GM18861 (cell line): ENCODE measurements around the gene NIPAL3.
"Not testable (repeated sequence)": the region's sequence is repeated elsewhere in the genome, so short reads cannot be mapped to it uniquely, and the experiment has no call there.

Experiments used
- ATAC-seq: cut with Tn5 transposase; IDR thresholded peaks from one replicate; pipeline ENCODE4 v1.9.1; 2021; ENCODE audit not compliant: unreplicated experiment

The NIPAL3 gene

GRCh38 chr1:24421502-24421901 is 5.9 kb downstream of the NIPAL3 start:
- no peak for ATAC-seq

- ATAC-seq = no peak
These were observed 8.6 kb downstream of the NIPAL3 start for GRCh38 chr1:24424207-24424606.

DNA sequence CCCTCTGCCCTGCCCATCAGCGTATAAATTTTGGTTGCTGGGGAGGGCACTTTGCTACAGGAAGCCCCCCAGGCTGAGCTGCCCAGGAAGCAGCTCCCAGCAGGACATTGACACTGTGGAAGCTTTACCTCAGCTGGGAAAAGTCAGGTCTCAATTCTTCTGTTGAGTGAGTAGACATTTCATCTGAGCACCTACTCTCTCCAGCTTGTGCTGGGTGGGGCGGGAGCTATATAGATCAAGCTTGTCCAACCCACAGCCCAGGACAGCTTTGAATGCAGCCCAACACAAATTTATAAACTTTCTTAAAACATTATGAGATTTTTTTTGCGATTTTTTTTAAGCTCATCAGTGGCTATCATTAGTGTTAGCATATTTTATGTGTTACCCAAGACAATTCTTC is 9.4 kb downstream of the NIPAL3 start:
- no peak for ATAC-seq

- no peak for ATAC-seq
These were observed 9.8 kb downstream of the NIPAL3 start for GRCh38 chr1:24425441-24425840.

- no peak for ATAC-seq
These were observed 10.3 kb downstream of the NIPAL3 start for GRCh38 chr1:24425922-24426321.

- no peak for ATAC-seq
These were observed 11.3 kb downstream of the NIPAL3 start for GRCh38 chr1:24426744-24427544.

DNA sequence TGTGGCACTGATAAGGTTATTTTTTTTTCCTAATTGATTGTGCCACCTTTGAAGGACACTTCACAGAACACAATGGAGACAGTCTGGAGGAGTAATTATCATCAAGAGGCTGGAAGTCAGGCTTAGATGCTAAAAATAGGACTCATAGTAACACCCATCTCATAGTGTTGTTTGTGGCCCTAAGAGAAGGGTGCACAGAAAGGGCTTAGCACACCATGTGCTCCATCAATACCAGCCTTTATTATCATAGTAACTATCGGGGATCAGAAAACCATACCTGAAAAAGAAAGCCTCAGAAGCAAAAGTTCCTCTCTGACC is 11.9 kb downstream of the NIPAL3 start:
- ATAC-seq = no peak

DNA sequence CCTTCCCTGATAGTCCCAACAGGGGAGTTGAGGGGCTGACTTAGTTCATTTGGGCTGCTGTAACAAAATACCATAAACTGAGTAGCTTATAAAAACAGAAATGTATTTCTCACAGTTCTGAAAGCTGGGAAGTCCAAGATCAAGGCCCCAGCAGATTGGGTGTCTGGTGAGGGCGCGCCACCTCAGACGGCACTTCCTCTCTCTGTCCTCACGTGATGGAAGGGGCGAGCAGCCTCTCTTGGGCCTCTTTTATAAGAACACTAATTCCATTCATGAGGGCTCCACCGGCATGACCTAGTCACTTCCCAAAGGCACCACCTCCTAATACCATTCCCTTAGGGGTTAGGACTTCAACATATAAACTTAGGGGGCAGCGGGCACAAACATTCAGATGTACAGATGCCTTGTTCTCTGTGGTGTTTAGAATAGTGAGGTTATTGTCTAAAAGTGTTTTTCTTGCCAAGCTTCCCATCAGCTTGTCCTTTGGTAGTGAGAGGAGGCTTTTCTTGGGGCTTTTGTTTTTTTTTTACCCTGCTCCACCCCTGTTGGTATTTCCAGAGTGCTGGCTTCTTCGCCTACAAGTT is 20.3 kb downstream of the NIPAL3 start:
- ATAC-seq = no peak

DNA sequence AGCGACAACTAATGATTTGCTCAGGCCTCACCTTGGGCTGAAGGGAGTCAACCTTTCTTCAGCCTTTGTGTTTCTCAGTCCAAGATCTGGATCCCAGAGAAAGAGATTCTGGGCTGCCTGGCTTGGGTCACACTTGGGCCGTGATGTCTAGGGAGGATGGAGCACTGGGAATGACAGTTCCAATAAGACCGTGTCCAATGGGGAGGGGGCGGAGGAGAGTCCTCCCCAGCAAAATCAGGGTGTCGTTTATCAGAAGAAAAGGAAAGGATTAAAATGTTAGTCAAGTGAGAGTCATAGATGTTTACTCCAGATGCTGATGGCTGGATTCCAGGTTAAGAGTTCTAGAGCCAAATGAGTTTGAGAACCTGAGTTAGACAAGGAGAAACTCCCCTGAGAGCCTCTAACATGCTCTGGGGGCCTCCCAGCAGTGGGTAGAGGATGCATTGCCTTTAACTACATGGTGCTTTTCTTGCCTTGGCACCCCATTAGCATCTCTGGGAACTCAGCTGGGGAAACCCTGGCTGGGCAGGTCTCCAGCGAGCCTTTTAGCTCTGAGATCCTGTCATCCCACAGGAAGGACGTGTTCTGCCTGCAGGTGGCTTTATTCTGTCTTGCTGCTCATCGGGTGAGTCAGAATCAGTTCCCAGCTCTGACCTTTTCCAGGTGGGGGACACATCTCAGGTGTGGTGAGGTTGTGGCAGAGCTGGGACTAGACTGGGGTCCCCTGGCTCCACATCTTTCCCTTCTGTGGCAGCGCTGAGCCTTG is 22.2 kb downstream of the NIPAL3 start:
- no peak for ATAC-seq

GRCh38 chr1:24438423-24438901 is 22.9 kb downstream of the NIPAL3 start:
- no peak for ATAC-seq

- no peak for ATAC-seq
These were observed 24.8 kb downstream of the NIPAL3 start for GRCh38 chr1:24440436-24440835.

DNA sequence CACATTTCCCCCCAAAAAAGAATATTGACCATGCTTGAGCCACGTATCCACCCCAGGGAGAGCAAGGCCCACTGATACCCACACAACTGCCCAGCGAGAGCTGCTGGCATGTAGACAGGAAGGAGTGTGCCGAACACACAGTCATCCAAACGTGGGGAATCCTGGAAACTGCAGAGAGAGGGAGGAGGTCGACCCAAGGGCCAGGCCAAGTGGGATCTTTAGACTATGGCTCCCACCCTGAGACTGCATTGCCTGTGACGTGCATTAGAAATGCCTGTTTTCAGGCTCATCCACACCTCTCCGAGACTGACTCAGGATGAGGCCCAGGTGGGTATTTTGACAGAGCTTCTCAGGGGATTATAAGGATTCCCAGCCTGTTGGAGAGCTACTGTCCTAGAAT is 25.9 kb downstream of the NIPAL3 start:
- no peak for ATAC-seq

GRCh38 chr1:24441996-24442668 is 26.5 kb downstream of the NIPAL3 start:
- no peak for ATAC-seq

GRCh38 chr1:24442764-24443163 is 27.2 kb downstream of the NIPAL3 start:
- no peak for ATAC-seq

DNA sequence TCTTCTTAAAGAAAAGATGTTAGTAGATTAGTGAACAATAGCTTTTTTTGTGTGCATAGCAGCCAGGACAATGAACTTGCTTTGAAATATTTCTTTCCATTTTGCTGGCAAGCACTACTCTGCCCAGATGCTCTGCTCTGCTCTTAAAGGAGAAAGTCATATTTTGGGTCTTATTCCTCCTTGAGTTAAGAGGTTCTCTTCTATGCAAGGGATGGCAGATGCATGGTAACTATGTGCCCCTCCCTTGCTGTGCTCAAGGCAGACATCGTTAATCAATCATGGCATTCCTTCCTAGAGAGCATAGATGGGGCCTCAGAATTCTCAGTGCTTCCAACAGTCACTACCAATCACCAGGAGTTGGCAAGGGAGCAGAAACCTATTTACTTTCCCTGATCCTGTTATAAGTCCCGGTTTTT is 27.6 kb downstream of the NIPAL3 start:
- ATAC-seq = no peak

GRCh38 chr1:24446446-24446845 is 30.8 kb downstream of the NIPAL3 start:
- ATAC-seq = not testable (repeated sequence)

GRCh38 chr1:24450316-24450715 is 34.7 kb downstream of the NIPAL3 start:
- no peak for ATAC-seq

GRCh38 chr1:24450857-24451397 is 35.3 kb downstream of the NIPAL3 start:
- ATAC-seq = no peak

GRCh38 chr1:24451746-24452145 is 36.1 kb downstream of the NIPAL3 start:
- ATAC-seq = no peak

GRCh38 chr1:24452922-24453485 is 37.4 kb downstream of the NIPAL3 start:
- ATAC-seq = no peak

GRCh38 chr1:24454673-24455072 is 39.1 kb downstream of the NIPAL3 start:
- ATAC-seq = no peak
